Astrocyte (in vitro differentiated cells and primary cell): ENCODE results near the gene ATL3.

Source experiments
- EZH2 ChIP-seq: IDR thresholded peaks from 2 replicates; pipeline ENCODE4 v1.6.1; 2012; ENCODE audit warnings: mild to moderate bottlenecking, low read length, inconsistent platforms; ENCODE audit not compliant: insufficient read depth
- TF ChIP-seq, protein P1 (sequence below): IDR thresholded peaks from 2 replicates; pipeline ENCODE4 v1.5.1; 2011; ENCODE audit warnings: low read depth, mild to moderate bottlenecking, inconsistent platforms, low read length, moderate library complexity; ENCODE audit not compliant: insufficient read depth

- TF ChIP-seq, protein P1, sequence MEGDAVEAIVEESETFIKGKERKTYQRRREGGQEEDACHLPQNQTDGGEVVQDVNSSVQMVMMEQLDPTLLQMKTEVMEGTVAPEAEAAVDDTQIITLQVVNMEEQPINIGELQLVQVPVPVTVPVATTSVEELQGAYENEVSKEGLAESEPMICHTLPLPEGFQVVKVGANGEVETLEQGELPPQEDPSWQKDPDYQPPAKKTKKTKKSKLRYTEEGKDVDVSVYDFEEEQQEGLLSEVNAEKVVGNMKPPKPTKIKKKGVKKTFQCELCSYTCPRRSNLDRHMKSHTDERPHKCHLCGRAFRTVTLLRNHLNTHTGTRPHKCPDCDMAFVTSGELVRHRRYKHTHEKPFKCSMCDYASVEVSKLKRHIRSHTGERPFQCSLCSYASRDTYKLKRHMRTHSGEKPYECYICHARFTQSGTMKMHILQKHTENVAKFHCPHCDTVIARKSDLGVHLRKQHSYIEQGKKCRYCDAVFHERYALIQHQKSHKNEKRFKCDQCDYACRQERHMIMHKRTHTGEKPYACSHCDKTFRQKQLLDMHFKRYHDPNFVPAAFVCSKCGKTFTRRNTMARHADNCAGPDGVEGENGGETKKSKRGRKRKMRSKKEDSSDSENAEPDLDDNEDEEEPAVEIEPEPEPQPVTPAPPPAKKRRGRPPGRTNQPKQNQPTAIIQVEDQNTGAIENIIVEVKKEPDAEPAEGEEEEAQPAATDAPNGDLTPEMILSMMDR, result no peak
- TF ChIP-seq EZH2, result no peak
These were observed 34.4 kb upstream of the ATL3 start for GRCh38 chr11:63705526-63705925.
